GM10266 (cell line): Measurements from ENCODE around the gene MEI1.

Experiments used
- DNase-seq: peaks from one replicate; pipeline ENCODE4 v3.0.0; 2012; ENCODE audit errors: extremely low spot score
- CTCF ChIP-seq: IDR thresholded peaks from 2 replicates; pipeline ENCODE4 v1.5.1; 2012; ENCODE audit warnings: mild to moderate bottlenecking, low read depth; ENCODE audit not compliant: control insufficient read depth, insufficient read depth; ENCODE audit errors: missing control alignments

Gene MEI1

GRCh38 chr22:41801886-41802285, 102.6 kb downstream of the MEI1 start:
- DNase-seq = no peak
- TF ChIP-seq CTCF = no peak

GRCh38 chr22:41805639-41806038, 106.3 kb downstream of the MEI1 start:
- no peak for DNase-seq
- no peak for TF ChIP-seq CTCF

DNA sequence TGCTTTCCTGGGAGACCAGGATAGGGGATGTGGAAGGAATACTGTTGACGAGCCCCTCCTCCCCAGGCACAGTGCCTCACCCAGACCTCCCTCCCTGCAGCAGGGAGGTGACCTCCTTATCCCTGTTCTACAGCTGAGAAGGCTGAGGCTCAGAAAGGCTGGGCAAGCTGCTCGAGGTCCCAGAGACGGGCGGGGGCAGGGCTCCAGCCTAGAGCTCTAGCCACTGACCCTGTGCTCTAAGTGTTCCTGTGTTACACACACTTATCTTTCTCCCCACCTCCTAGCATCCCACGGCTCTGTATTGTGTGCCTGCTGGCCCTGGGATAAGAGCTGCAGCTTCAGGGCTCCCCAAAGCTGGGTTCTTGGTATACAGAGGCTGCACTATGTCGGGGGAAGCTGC, 109.1 kb downstream of the MEI1 start:
- no peak for DNase-seq
- no peak for TF ChIP-seq CTCF

DNA sequence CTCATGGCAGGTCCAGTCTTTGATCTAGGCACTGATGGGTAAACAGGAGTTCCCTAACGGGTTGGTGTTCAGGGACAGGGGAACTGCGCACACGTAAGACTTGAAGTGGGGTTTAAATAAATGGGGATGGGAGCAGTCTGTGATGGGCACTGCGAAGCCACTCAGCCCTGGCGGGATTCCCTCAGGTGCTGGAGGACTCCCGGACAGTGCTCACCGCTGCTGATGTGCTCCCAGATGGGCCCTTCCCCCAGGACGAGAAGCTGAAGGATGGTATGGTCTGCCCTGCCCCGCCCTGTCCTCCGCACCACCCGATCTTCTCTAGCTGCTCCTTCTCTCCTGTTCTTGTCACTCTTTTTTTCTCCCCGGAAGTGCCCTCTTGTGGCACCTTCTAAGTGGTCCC, 110.7 kb downstream of the MEI1 start:
- DNase-seq = no peak
- no peak for TF ChIP-seq CTCF

DNA sequence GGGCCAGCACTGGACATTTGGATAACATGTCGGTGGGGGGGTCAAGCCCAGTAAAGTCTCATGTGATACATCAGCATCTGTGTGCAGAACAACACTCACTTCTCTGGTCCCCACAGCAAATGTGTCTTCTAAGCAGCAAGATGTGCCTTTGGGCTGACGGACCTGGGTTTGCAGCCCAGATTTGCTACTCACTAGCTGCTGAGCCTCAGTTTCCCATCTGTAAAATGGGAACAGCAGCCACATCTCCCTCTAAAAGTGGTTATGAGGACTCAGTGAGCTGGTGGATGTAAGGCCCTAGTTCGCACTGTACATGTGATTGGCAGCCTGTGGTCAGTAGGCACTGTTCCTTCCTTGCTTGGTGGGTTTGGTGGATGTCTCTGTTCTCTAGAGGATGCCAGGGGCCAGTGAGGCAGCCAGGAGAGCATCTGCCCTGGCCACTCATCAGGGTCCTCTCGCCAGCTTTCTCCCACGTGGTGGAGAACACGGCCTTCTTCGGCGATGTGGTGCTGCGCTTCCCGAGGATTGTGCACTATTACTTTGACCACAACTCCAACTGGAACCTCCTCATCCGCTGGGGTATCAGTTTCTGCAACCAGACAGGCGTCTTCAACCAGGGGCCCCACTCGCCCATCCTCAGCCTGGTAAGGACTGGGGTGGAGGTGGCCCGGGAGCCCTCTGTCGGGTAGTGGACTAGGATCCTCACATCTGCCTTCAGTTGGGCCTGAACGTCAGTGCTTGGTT, 113.7 kb downstream of the MEI1 start:
- no peak for DNase-seq
- TF ChIP-seq CTCF = no peak

- DNase-seq = no peak
- no peak for TF ChIP-seq CTCF
These were observed 114.6 kb downstream of the MEI1 start for GRCh38 chr22:41813726-41814410.

- DNase-seq = no peak
- no peak for TF ChIP-seq CTCF
These were observed 116.4 kb downstream of the MEI1 start for GRCh38 chr22:41815716-41816115.
